Panc1 (cell line): ENCODE results near the gene CTR9.

ENCODE experiments used
- CTCF ChIP-seq: fragments of 450-650 bp; IDR thresholded peaks from 2 replicates; pipeline ENCODE4 v1.5.1; 2017; ENCODE audit warnings: mild to moderate bottlenecking
- POLR2AphosphoS5 ChIP-seq: IDR thresholded peaks from 2 replicates; pipeline ENCODE4 v1.6.1; 2012; ENCODE audit warnings: mild to moderate bottlenecking, low read depth, low read length, moderate library complexity
- REST ChIP-seq, 2 experiments: IDR thresholded peaks; 2 replicates each; pipeline ENCODE4 v1.6.1; 2011 to 2012; ENCODE audit warnings: low read depth in 2 of 2, control low read depth in 1 of 2, low read length in 1 of 2, mild to moderate bottlenecking in 1 of 2, moderate library complexity in 1 of 2; ENCODE audit not compliant: insufficient read depth in 1 of 2
- SIN3A ChIP-seq: IDR thresholded peaks from 2 replicates; pipeline ENCODE4 v1.6.1; 2012; ENCODE audit warnings: low read depth, mild to moderate bottlenecking, low read length, moderate library complexity, borderline replicate concordance; ENCODE audit not compliant: insufficient read depth

- TF ChIP-seq CTCF: no peak
- TF ChIP-seq POLR2AphosphoS5: no peak
- no peak for TF ChIP-seq SIN3A
- no peak for TF ChIP-seq REST (IDR thresholded peaks at IDR 0.05; ENCODE audit: insufficient read depth in 1 of 2, low read depth in 2 of 2, low read length in 1 of 2)
These were observed 22.1 kb upstream of the CTR9 start for GRCh38 chr11:10728789-10729472.
